Glutamatergic neuron (in vitro differentiated cells): ENCODE results near the gene GRAMD1B. TPM values are rescaled to one million over a fixed set of nuclear protein-coding genes. Genes with fewer than 3 reads are reported as not detected.

Source experiments
- DNase-seq: peaks from one replicate; pipeline ENCODE4 v3.0.0; 2022
- H3K27ac Mint-ChIP-seq: one replicate; pipeline ENCODE4 v1.8.0; 2020; ENCODE audit warnings: mild to moderate bottlenecking, mixed read lengths, inconsistent platforms; ENCODE audit not compliant: unreplicated experiment
- H3K27me3 Mint-ChIP-seq: one replicate; pipeline ENCODE4 v1.8.0; 2020; ENCODE audit warnings: mild to moderate bottlenecking, moderate library complexity, mixed read lengths, inconsistent platforms; ENCODE audit not compliant: unreplicated experiment
- H3K36me3 Mint-ChIP-seq: one replicate; pipeline ENCODE4 v1.8.0; 2020; ENCODE audit warnings: mild to moderate bottlenecking, mixed read lengths, inconsistent platforms; ENCODE audit not compliant: unreplicated experiment
- H3K4me1 Mint-ChIP-seq: one replicate; pipeline ENCODE4 v1.8.0; 2020; ENCODE audit warnings: mild to moderate bottlenecking, low read depth, mixed read lengths, inconsistent platforms; ENCODE audit not compliant: unreplicated experiment
- H3K4me3 Mint-ChIP-seq: one replicate; pipeline ENCODE4 v1.8.0; 2020; ENCODE audit warnings: mild to moderate bottlenecking, mixed read lengths, inconsistent platforms; ENCODE audit not compliant: unreplicated experiment
- H3K9me3 Mint-ChIP-seq: one replicate; pipeline ENCODE4 v1.8.0; 2020; ENCODE audit warnings: mild to moderate bottlenecking, moderate library complexity, mixed read lengths, inconsistent platforms; ENCODE audit not compliant: unreplicated experiment
- CTCF ChIP-seq: fragments of 200-600 bp; sonication (generic); IDR thresholded peaks from one replicate; pipeline ENCODE4 v1.5.0; 2021; ENCODE audit not compliant: partially characterized antibody, unreplicated experiment
- total RNA-seq: library from RNA; stranded (reverse); fragmentation: NEBNext Ultra II Directional; extraction: Animal tissue kit (Norgen Biotek cat#: 25700); gene quantifications from one replicate; pipeline ENCODE4 v1.2.1, GENCODE V29; 2021; ENCODE audit not compliant: unreplicated experiment

The GRAMD1B gene
- total RNA-seq, 1 donor from 2014 or later: 12.2 TPM

DNA sequence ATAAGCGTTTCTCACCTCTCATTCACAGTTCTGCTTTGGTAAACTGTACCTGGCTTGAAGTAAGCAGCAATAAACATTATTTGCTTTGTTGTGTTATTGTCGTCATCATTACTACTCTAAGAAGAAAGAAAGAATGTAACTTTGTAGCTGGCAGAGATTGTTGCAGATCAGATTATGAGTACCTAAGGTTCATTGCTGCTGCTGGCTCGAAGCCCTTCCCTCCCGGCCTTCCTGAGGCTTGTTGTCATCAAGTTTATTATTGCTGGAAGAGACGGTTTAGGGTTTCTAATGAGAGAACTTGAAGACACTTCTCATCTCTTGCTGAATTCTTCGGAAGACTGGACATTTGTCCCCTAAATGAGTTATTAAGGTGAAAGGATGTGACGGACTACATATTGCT, 101.3 kb downstream of the GRAMD1B start:
- H3K4me1 Mint-ChIP-seq: peaks cover 37% of the 10 kb centered on the region
- no peak for TF ChIP-seq CTCF

DNA sequence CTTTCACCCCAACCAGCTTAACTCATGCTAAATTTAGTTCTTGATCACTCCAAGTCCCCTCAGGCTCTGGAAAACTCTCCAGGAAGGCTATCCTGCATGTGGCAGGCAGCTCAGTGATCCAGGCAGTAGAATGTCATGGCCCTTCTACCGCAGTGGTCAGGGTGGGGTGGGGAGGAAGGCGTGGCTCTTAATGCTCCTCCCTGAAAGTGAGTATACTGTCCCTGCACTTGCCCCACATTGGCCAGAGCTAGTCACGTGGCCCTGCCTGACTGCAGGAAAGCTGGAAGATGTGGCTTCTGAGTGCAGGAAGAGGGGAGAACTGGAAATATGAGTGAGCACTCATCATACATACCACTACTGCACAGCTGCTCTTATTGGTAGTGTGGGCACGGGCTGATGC, 102.1 kb downstream of the GRAMD1B start:
- no peak for TF ChIP-seq CTCF
- Mint-ChIP-seq H3K36me3 (no peaks in the 10 kb centered on the region), H3K4me1 (peaks cover 34% of the 10 kb centered on the region), H3K27ac (no peak overlapping the region), H3K9me3 (peaks cover 4% of the 10 kb centered on the region), H3K4me3 (no peak overlapping the region), H3K27me3 (peaks cover 6% of the 10 kb centered on the region)
- DNase-seq: no peak

More for the DNA sequence above, 101.3 kb downstream of the GRAMD1B start:
- peaks cover 4% of the 10 kb centered on the region for H3K9me3 Mint-ChIP-seq
- no peak overlapping the region for H3K4me3 Mint-ChIP-seq
- peaks cover 6% of the 10 kb centered on the region for H3K27me3 Mint-ChIP-seq
- H3K36me3 Mint-ChIP-seq: no peaks in the 10 kb centered on the region
- no peak for DNase-seq
- no peak overlapping the region for H3K27ac Mint-ChIP-seq

GRCh38 chr11:123535401-123535800, 105.3 kb downstream of the GRAMD1B start:
- Mint-ChIP-seq H3K9me3 (peaks cover 1% of the 10 kb centered on the region), H3K27me3 (no peaks in the 10 kb centered on the region), H3K36me3 (no peaks in the 10 kb centered on the region), H3K27ac (no peak overlapping the region), H3K4me3 (no peak overlapping the region), H3K4me1 (peaks cover 10% of the 10 kb centered on the region)
- DNase-seq: no peak
- TF ChIP-seq CTCF: no peak

GRCh38 chr11:123536690-123537437, 106.8 kb downstream of the GRAMD1B start:
- no peak overlapping the region for H3K4me3 Mint-ChIP-seq
- H3K27ac Mint-ChIP-seq: no peak overlapping the region
- H3K9me3 Mint-ChIP-seq: peaks cover under 1% of the 10 kb centered on the region
- TF ChIP-seq CTCF: no peak
- H3K27me3 Mint-ChIP-seq: no peaks in the 10 kb centered on the region
- no peak for DNase-seq
- peaks cover 2% of the 10 kb centered on the region for H3K4me1 Mint-ChIP-seq
- H3K36me3 Mint-ChIP-seq: no peaks in the 10 kb centered on the region

DNA sequence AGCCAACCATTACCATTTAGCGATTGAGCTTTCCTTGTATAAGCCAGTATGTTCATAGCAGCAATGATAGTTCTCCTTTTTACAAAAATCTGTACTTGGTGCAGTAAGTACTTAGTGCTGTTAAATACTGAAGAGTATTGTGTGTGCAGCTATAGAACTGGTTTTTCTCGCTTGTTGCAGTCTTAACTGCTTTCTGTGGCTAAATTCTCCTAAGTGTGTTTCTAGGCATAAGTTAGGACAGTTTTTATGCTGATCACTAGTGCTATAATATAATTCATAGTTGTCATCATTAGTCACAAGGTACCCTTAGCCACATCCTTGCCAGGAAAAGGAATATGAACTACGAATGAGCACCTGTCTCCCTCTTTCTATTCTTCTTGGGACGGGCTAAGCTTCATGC, 107.7 kb downstream of the GRAMD1B start:
- no peak for TF ChIP-seq CTCF
- Mint-ChIP-seq H3K4me3 (no peak overlapping the region), H3K27me3 (no peaks in the 10 kb centered on the region), H3K4me1 (peaks cover 4% of the 10 kb centered on the region), H3K9me3 (no peaks in the 10 kb centered on the region), H3K27ac (no peak overlapping the region), H3K36me3 (no peaks in the 10 kb centered on the region)
- DNase-seq: no peak
